MCF 10A (cell line): ENCODE measurements around the gene SERTAD2. TPM values are rescaled to one million over a fixed set of nuclear protein-coding genes. Genes with fewer than 3 reads are reported as not detected.

Experiments used
- BruUV-seq: library from RNA; stranded (reverse); fragments of 400-500 nt; replicated peaks from 2 replicates; lab custom pipeline; 2021; lab: Mats Ljungman, UMichigan
- CTCF ChIA-PET: fragments of 300-600 bp; sonication (Branson Sonifier 250); formaldehyde crosslinking; extraction: SDS; loops from one replicate; lab custom pipeline; 2021; ENCODE audit warnings: antibody characterized with exemption, inconsistent platforms; lab: Yijun Ruan, JAX
- POLR2A ChIA-PET: fragments of 300-600, 350-650 bp; sonication (Branson Sonifier 250); formaldehyde crosslinking; extraction: SDS; loops from one replicate; lab custom pipeline; 2020; ENCODE audit warnings: antibody characterized with exemption, inconsistent platforms; lab: Yijun Ruan, JAX
- DNase-seq: peaks from one replicate; pipeline ENCODE4 v3.0.0-alpha.2; 2018; ENCODE audit not compliant: unreplicated experiment
- H3K27ac Mint-ChIP-seq: one replicate; pipeline ENCODE4 v1.8.0; 2022; ENCODE audit warnings: mild to moderate bottlenecking, low read depth, mixed read lengths; ENCODE audit not compliant: unreplicated experiment
- H3K27me3 Mint-ChIP-seq: one replicate; pipeline ENCODE4 v1.8.0; 2022; ENCODE audit warnings: mixed read lengths; ENCODE audit not compliant: insufficient read depth, unreplicated experiment
- H3K36me3 Mint-ChIP-seq: one replicate; pipeline ENCODE4 v1.8.0; 2022; ENCODE audit warnings: mild to moderate bottlenecking, moderate library complexity, mixed read lengths; ENCODE audit not compliant: insufficient read depth, unreplicated experiment
- H3K4me1 Mint-ChIP-seq: one replicate; pipeline ENCODE4 v1.8.0; 2022; ENCODE audit warnings: mixed read lengths; ENCODE audit not compliant: insufficient read depth, unreplicated experiment
- H3K4me3 Mint-ChIP-seq: one replicate; pipeline ENCODE4 v1.8.0; 2022; ENCODE audit warnings: mild to moderate bottlenecking, moderate library complexity, mixed read lengths; ENCODE audit not compliant: unreplicated experiment
- H3K9me3 Mint-ChIP-seq: one replicate; pipeline ENCODE4 v1.8.0; 2022; ENCODE audit warnings: mixed read lengths; ENCODE audit not compliant: unreplicated experiment
- CTCF ChIP-seq: fragments of 200-600 bp; IDR thresholded peaks from one replicate; pipeline ENCODE4 v1.8.0; 2022; ENCODE audit warnings: antibody characterized with exemption, mild to moderate bottlenecking; ENCODE audit not compliant: unreplicated experiment
- intact Hi-C: fragments of 100-400 bp; cut with micrococcal nuclease; formaldehyde crosslinking; loops from 2 replicates; pipeline ENCODE4 v1.14.1; 2022
- total RNA-seq: library from RNA; stranded (reverse); gene quantifications from 2 replicates; pipeline ENCODE4 v1.2.3, GENCODE V29; 2022

Gene SERTAD2
- total RNA-seq, 1 experiment from 2014 or later = 15.0 TPM

GRCh38 chr2:64681479-64681967 is 27.8 kb upstream of the SERTAD2 start:
- no peak for DNase-seq
- no peak overlapping the region for H3K4me3 Mint-ChIP-seq
- no peak overlapping the region for H3K27ac Mint-ChIP-seq
- ChIA-PET CTCF (no interaction called here), POLR2A (interaction anchor here (2.3 kb wide), 1 partner anchor 32 kb away, joined by 7 read pairs; no protein-coding TSS in a partner anchor)
- H3K36me3 Mint-ChIP-seq = peaks cover 11% of the 10 kb centered on the region
- H3K27me3 Mint-ChIP-seq = no peaks in the 10 kb centered on the region
- H3K9me3 Mint-ChIP-seq = no peaks in the 10 kb centered on the region
- BruUV-seq = no TSS peak
- intact Hi-C loops = no loop called here
- H3K4me1 Mint-ChIP-seq = peaks cover 22% of the 10 kb centered on the region
- no peak for TF ChIP-seq CTCF

- no peak overlapping the region for H3K27ac Mint-ChIP-seq
Observed at GRCh38 chr2:64679673-64680425, 26.1 kb upstream of the SERTAD2 start.

GRCh38 chr2:64678771-64679590 is 25.3 kb upstream of the SERTAD2 start:
- TF ChIP-seq CTCF = no peak
- intact Hi-C loops = no loop called here
- ChIA-PET POLR2A (interaction anchor here (1.0 to 2.3 kb wide), 4 partner anchors 24 to 72 kb away, joined by 3 to 7 read pairs (median 4); partner anchors contain the start of gene SERTAD2), CTCF (interaction anchor here (1.0 to 1.8 kb wide), 2 partner anchors 8 to 25 kb away, joined by 4 to 8 read pairs; partner anchors contain the start of gene SERTAD2)
- Mint-ChIP-seq H3K27me3 (no peaks in the 10 kb centered on the region), H3K9me3 (no peaks in the 10 kb centered on the region), H3K4me3 (no peak overlapping the region), H3K36me3 (peaks cover 11% of the 10 kb centered on the region), H3K27ac (no peak overlapping the region), H3K4me1 (peaks cover 12% of the 10 kb centered on the region)
- no TSS peak for BruUV-seq
- no peak for DNase-seq

More at GRCh38 chr2:64679673-64680425, 26.1 kb upstream of the SERTAD2 start:
- no TSS peak for BruUV-seq
- Mint-ChIP-seq H3K27me3 (no peaks in the 10 kb centered on the region), H3K4me1 (peaks cover 12% of the 10 kb centered on the region), H3K9me3 (no peaks in the 10 kb centered on the region), H3K4me3 (no peak overlapping the region), H3K36me3 (peaks cover 11% of the 10 kb centered on the region)
- intact Hi-C loops = no loop called here
- no peak for DNase-seq
- CTCF ChIA-PET = no interaction called here
- POLR2A ChIA-PET = interaction anchor here (1.5 to 2.3 kb wide), 2 partner anchors 26 to 31 kb away, joined by 5 to 7 read pairs; partner anchors contain the start of gene SERTAD2
- TF ChIP-seq CTCF = no peak
